Endothelial cell of umbilical vein (primary cell): ENCODE results near the gene C13orf46.

Experiments used
- CTCF ChIP-seq, 2 donors: IDR thresholded peaks; 1 replicate in 1 of 2; 2 replicates in 1 of 2; pipeline ENCODE4 v1.5.1; 2011; ENCODE audit warnings: low read length in 2 of 2, mild to moderate bottlenecking in 2 of 2, moderate library complexity in 2 of 2, control low read depth in 1 of 2, inconsistent platforms in 1 of 2, low read depth in 1 of 2; ENCODE audit not compliant: insufficient read depth in 1 of 2; ENCODE audit errors: extremely low read depth in 1 of 2
- EZH2 ChIP-seq: IDR thresholded peaks from 2 replicates; pipeline ENCODE4 v1.6.1; 2012; ENCODE audit warnings: borderline replicate concordance, low read depth, mild to moderate bottlenecking, moderate library complexity, low read length, inconsistent platforms; ENCODE audit not compliant: severe bottlenecking
- FOS ChIP-seq: IDR thresholded peaks from 2 replicates; pipeline ENCODE4 v1.6.1; 2011; ENCODE audit warnings: mild to moderate bottlenecking, low read length, moderate library complexity, borderline replicate concordance; ENCODE audit not compliant: insufficient read depth
- GATA2 ChIP-seq: IDR thresholded peaks from 2 replicates; pipeline ENCODE4 v1.7.0; 2011; ENCODE audit warnings: low read depth, mild to moderate bottlenecking, moderate library complexity, mixed read lengths, low read length; ENCODE audit not compliant: insufficient read length, insufficient read depth
- MYC ChIP-seq: IDR thresholded peaks from one replicate; pipeline ENCODE4 v1.6.1; 2011; ENCODE audit warnings: mild to moderate bottlenecking, low read depth, low read length
- POLR2A ChIP-seq: IDR thresholded peaks from 2 replicates; pipeline ENCODE4 v1.6.1; 2012; ENCODE audit warnings: low read depth, mild to moderate bottlenecking, control low read depth, low read length
- POLR2AphosphoS5 ChIP-seq: IDR thresholded peaks from 2 replicates; pipeline ENCODE4 v1.6.1; 2012; ENCODE audit warnings: low read depth, mild to moderate bottlenecking, control low read depth, low read length, moderate library complexity; ENCODE audit not compliant: insufficient read depth

- TF ChIP-seq CTCF (IDR thresholded peaks at IDR 0.05; ENCODE audit: extremely low read depth in 1 of 2, insufficient read depth in 1 of 2, low read depth in 1 of 2, low read length in 2 of 2) (no peak), POLR2A (no peak), FOS (no peak), EZH2 (no peak), POLR2AphosphoS5 (no peak), MYC (no peak), GATA2 (no peak)
These were observed 46.0 kb downstream of the C13orf46 start for GRCh38 chr13:113927661-113928581.
